T-helper 1 cell (primary cell): ENCODE results near the gene ITGB5.

Experiments
- DNase-seq, 5 donors: peaks; one replicate each; pipeline ENCODE4 v3.0.0-alpha.2; 2012 to 2020

Gene ITGB5

DNA sequence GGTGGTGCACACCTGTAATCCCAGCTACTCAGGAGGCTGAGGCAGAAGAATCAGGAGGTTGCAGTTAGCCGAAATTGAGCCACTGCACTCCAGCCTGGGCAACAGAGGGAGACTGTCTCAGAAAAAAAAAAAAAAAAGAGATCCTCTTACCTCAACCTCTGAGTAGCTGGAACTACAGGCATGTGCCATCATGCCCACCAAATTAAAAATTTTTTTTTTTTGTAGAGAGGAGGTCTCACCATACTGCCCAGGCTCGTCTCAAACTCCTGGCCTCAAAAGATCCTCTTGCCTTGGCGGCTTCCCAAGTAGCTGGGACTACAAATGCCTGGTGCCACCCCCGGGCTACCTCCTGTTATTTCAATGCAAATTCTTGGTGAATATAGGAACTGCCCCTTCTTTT is 155.4 kb downstream of the ITGB5 start:
- no peak for DNase-seq

DNA sequence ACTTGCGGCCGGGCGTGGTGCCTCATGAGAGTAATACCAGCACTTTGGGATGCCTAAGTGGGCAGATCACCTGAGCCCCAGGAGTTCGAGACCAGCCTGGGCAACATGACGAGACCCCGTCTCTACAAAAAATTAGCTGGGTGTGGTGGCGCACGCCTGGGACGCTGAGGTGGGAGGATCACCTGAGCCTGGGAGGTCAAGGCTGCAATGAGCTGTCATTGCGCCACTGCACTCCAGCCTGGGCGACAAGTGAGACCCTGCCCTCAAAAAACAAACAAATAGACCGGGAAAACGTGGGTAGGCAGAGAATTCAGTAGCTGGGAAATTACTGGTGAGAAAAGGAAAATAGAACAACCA is 156.2 kb downstream of the ITGB5 start:
- DNase-seq: no peak

- peak; percentile 76 to 90 (median 88) for DNase-seq
Observed at GRCh38 chr3:124730129-124730940, 156.8 kb downstream of the ITGB5 start, which contains the start of gene UMPS. Gene UMPS, plus strand, starts transcription at chr3:124730452. Its CDS starts 20 bp downstream, at chr3:124730472.

GRCh38 chr3:124722589-124722988 is 164.6 kb downstream of the ITGB5 start:
- no peak for DNase-seq

DNA sequence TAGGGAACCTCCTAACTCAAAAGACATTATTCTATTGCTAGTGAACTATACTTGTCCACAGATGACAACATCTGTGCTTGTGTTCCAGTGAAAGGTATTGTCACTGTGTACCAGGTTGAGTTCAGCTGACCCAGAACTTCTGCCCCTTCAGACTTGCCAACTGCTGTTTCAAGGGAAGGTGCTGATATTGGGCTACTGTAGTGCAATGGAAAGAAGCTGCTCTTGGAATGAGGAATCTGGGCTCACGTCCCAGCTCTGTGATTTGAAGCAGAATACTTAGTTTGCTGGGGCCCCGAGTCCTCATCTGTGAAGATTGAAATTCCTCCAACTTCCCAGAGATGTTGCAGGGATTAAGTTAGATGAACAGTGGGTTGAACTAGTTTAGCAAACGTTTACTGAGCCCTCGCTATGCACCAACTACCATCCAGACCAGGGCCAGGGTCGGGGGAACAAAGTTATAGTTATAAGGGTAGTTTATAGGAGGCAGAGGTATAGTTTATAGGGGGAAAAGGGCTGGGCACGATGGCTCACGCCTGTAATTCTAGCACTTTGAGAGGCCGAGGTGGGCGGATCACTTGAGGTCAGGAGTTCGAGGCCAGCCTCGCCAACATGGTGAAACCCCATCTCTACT is 172.8 kb downstream of the ITGB5 start:
- DNase-seq: no peak
